Keratinocyte (primary cell): ENCODE results near the gene PDK2. TPM values are rescaled to one million over a fixed set of nuclear protein-coding genes. Genes with fewer than 3 reads are reported as not detected.
A peak's percentile ranks its signal among the peaks of the same experiment; 100 is the strongest.

Experiments used
- DNase-seq: peaks from one replicate; pipeline ENCODE4 v3.0.0-alpha.2; 2011; ENCODE audit warnings: low read depth, missing footprints, low spot score
- FAIRE-seq: peaks from 2 replicates; lab custom pipeline; 2011; peaks lifted over from hg19 to GRCh38; lab: Jason Lieb, UNC
- H2AFZ ChIP-seq: 2 replicates; pipeline ENCODE4 v1.6.0; 2012; ENCODE audit warnings: low read length, control low read depth, inconsistent platforms; ENCODE audit not compliant: control insufficient read depth
- H3K27ac ChIP-seq: 2 replicates; pipeline ENCODE4 v1.5.1; 2011; ENCODE audit warnings: low read length; ENCODE audit not compliant: control insufficient read depth, insufficient read depth
- H3K27me3 ChIP-seq: 3 replicates; pipeline ENCODE4 v1.6.0; 2011; ENCODE audit warnings: low read length; ENCODE audit not compliant: control insufficient read depth, insufficient read depth; ENCODE audit errors: extremely low read depth
- H3K36me3 ChIP-seq, 2 experiments: 2 replicates in 1 of 2; 3 replicates in 1 of 2; pipeline ENCODE4 v1.5.1; 2011; ENCODE audit warnings: low read length in 2 of 2, mild to moderate bottlenecking in 1 of 2; ENCODE audit not compliant: control insufficient read depth in 2 of 2, insufficient read depth in 2 of 2; ENCODE audit errors: extremely low read depth in 1 of 2
- H3K4me1 ChIP-seq: 3 replicates; pipeline ENCODE4 v1.5.1; 2011; ENCODE audit warnings: low read length; ENCODE audit not compliant: control insufficient read depth, insufficient read depth; ENCODE audit errors: extremely low read depth
- H3K4me2 ChIP-seq: 3 replicates; pipeline ENCODE4 v1.6.0; 2011; ENCODE audit warnings: low read depth, low read length; ENCODE audit not compliant: control insufficient read depth, insufficient read depth; ENCODE audit errors: extremely low read depth
- H3K4me3 ChIP-seq, 3 experiments: fragments of 200-600 bp in 1 of 3; sonication (generic) in 1 of 3; 2 replicates in 2 of 3; 3 replicates in 1 of 3; pipeline ENCODE4 v1.5.1; 2011 to 2016; ENCODE audit warnings: low read length in 3 of 3, mild to moderate bottlenecking in 3 of 3, control low read depth in 2 of 3, inconsistent platforms in 1 of 3, low read depth in 1 of 3, mixed read lengths in 1 of 3, mixed run types in 1 of 3, moderate library complexity in 1 of 3; ENCODE audit not compliant: control insufficient read depth in 2 of 3, insufficient read depth in 2 of 3; ENCODE audit errors: extremely low read depth in 1 of 3
- H3K79me2 ChIP-seq: 2 replicates; pipeline ENCODE4 v1.6.0; 2012; ENCODE audit warnings: low read length; ENCODE audit not compliant: control insufficient read depth, insufficient read depth
- H3K9ac ChIP-seq: 3 replicates; pipeline ENCODE4 v1.6.0; 2011; ENCODE audit warnings: low read length; ENCODE audit not compliant: control insufficient read depth, insufficient read depth; ENCODE audit errors: extremely low read depth
- H3K9me1 ChIP-seq: 3 replicates; pipeline ENCODE4 v1.6.0; 2011; ENCODE audit warnings: low read length; ENCODE audit not compliant: control insufficient read depth, insufficient read depth; ENCODE audit errors: extremely low read depth
- H3K9me3 ChIP-seq: 2 replicates; pipeline ENCODE4 v1.5.1; 2012; ENCODE audit warnings: low read depth, low read length; ENCODE audit not compliant: control insufficient read depth
- H4K20me1 ChIP-seq: 3 replicates; pipeline ENCODE4 v1.6.0; 2011; ENCODE audit warnings: low read length; ENCODE audit not compliant: control insufficient read depth, insufficient read depth; ENCODE audit errors: extremely low read depth
- EZH2 ChIP-seq: IDR thresholded peaks from one replicate; pipeline ENCODE4 v1.6.1; 2012; ENCODE audit warnings: inconsistent platforms, mild to moderate bottlenecking, low read length, moderate library complexity
- dilution Hi-C: fragments of 300-500 bp; cut with MboI; formaldehyde crosslinking; loops from one replicate; pipeline ENCODE4 v1.7.0; 2020; ENCODE audit warnings: low sequenced_read_pairs; ENCODE audit not compliant: extremely low pct_ligation_motif_present
- polyA plus RNA-seq, 5 experiments: library from polyadenylated mRNA; depleted of rRNA in 3 of 5; stranded (reverse) in 3 of 5; stranded (forward) in 1 of 5; unstranded in 1 of 5; fragments of >200 nt; gene quantifications; 1 replicate in 1 of 5; 2 replicates in 3 of 5; 3 replicates in 1 of 5; pipeline versions ENCODE4 v1.2.1 to v1.2.3, GENCODE V29; 2011 to 2012; ENCODE audit warnings: missing spikeins in 2 of 5, low read depth in 1 of 5, low replicate concordance in 1 of 5
- TF ChIP-seq, protein P1 (sequence below), 3 experiments: IDR thresholded peaks in 1 of 3; conservative IDR thresholded peaks in 1 of 3; optimal IDR thresholded peaks in 1 of 3; 2 replicates in 2 of 3; 3 replicates in 1 of 3; pipeline versions ENCODE3 to v1.5.1; 2011; ENCODE audit warnings: low read length in 3 of 3, mild to moderate bottlenecking in 3 of 3, moderate library complexity in 2 of 3, control low read depth in 1 of 3, inconsistent platforms in 1 of 3; ENCODE audit not compliant: insufficient read depth in 2 of 3; ENCODE audit errors: extremely low read depth in 1 of 3

PDK2 gene
- polyA plus RNA-seq, 1 donor (not counting 4 experiments of a cell fraction or from before 2014, with no cell fraction given) = 7.5 TPM

DNA sequence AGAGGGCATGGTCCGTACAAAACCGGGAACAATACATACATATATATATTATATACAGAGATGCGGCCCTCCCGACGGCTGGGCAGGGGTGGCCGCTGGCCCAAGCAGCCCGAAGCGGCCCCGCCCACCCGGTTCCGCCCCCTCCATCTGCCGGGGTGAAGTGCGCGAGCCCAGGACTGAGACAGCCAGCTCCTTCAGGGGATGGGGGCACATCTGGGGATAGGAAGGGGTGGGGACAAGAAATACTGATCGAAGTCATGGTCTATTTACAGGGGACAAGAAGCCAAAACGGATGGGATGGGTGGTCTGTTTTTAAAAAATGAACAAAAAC is 38.6 kb downstream of the PDK2 start:
- no peak overlapping the region for H3K27ac ChIP-seq
- no peak overlapping the region for H3K9ac ChIP-seq
- no peak overlapping the region for H3K4me3 ChIP-seq
- TF ChIP-seq, protein P1, sequence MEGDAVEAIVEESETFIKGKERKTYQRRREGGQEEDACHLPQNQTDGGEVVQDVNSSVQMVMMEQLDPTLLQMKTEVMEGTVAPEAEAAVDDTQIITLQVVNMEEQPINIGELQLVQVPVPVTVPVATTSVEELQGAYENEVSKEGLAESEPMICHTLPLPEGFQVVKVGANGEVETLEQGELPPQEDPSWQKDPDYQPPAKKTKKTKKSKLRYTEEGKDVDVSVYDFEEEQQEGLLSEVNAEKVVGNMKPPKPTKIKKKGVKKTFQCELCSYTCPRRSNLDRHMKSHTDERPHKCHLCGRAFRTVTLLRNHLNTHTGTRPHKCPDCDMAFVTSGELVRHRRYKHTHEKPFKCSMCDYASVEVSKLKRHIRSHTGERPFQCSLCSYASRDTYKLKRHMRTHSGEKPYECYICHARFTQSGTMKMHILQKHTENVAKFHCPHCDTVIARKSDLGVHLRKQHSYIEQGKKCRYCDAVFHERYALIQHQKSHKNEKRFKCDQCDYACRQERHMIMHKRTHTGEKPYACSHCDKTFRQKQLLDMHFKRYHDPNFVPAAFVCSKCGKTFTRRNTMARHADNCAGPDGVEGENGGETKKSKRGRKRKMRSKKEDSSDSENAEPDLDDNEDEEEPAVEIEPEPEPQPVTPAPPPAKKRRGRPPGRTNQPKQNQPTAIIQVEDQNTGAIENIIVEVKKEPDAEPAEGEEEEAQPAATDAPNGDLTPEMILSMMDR (optimal IDR thresholded peaks at IDR 0.05 in 1 of 3, IDR thresholded peaks at IDR 0.05 in 1 of 3, conservative IDR thresholded peaks at IDR 0.05 in 1 of 3; ENCODE audit: extremely low read depth in 1 of 3, insufficient read depth in 2 of 3, low read length in 3 of 3) = no peak
- TF ChIP-seq EZH2 = no peak
- peaks cover 17% of the 10 kb centered on the region for H3K27me3 ChIP-seq
- H3K4me2 ChIP-seq = no peak overlapping the region
- FAIRE-seq (no peak), DNase-seq (no peak)
- peaks cover 31% of the 10 kb centered on the region in 2 experiments for H3K36me3 ChIP-seq
- H3K9me1 ChIP-seq = no peaks in the 10 kb centered on the region
- no peak overlapping the region for H2AFZ ChIP-seq
- dilution Hi-C loops = no loop called here
- no peaks in the 10 kb centered on the region for H3K9me3 ChIP-seq
- no peaks in the 10 kb centered on the region for H3K79me2 ChIP-seq
- H4K20me1 ChIP-seq = no peaks in the 10 kb centered on the region
- peaks cover 3% of the 10 kb centered on the region for H3K4me1 ChIP-seq

DNA sequence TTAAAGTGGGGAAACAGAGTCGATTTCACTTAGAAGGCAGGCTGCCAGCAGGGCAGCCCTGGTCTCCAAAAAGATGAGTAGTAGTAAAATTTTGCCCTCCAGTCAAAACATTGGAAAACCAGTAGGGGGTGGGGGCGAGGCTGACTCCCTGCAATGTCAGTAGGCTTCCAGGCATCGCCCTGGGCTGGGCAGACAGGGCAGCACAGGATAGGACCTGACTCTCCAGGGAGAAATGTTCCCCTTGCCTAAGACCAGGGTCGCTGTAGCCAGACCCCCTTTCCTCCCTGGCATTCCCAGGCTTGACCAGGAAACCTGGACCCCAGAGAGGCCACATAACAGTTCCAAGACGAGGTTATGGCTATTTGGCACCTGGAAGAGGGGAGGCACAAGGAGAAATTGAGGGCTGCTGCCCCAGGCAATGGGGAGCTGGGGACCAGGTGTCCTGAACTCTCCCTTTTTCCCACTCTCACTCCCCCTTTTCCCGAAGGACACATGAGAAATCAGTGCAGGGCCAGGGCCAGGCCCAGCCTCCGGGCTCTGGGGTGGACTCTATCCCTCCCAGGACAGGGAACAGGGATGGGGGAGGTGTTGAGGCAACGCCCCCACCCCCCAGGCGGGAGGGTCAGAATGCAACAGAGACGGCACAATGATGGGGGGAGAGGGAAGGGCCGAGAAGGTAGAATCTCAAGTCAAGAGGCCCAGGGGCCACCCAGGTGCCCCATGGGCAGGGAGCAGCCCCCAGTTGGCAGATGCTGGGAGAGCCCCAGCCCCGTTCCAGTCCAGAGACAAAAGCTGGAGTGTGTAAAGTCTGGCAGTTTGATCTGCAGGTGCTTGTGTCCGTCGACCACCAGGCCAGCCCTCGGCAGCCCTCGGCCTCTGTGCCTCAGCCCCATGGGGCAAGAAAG is 39.3 kb downstream of the PDK2 start:
- dilution Hi-C loops = no loop called here
- Histone ChIP-seq H3K79me2 (no peaks in the 10 kb centered on the region), H3K9me1 (no peaks in the 10 kb centered on the region), H3K27ac (no peak overlapping the region), H4K20me1 (no peaks in the 10 kb centered on the region), H3K4me3 (no peak overlapping the region), H2AFZ (no peak overlapping the region), H3K4me2 (no peak overlapping the region), H3K27me3 (peaks cover 11% of the 10 kb centered on the region), H3K4me1 (peaks cover 3% of the 10 kb centered on the region), H3K36me3 (peaks cover 38 to 39% of the 10 kb centered on the region in 2 experiments), H3K9me3 (no peaks in the 10 kb centered on the region), H3K9ac (no peak overlapping the region)
- TF ChIP-seq, protein P1 (optimal IDR thresholded peaks at IDR 0.05 in 1 of 3, IDR thresholded peaks at IDR 0.05 in 1 of 3, conservative IDR thresholded peaks at IDR 0.05 in 1 of 3; ENCODE audit: extremely low read depth in 1 of 3, insufficient read depth in 2 of 3, low read length in 3 of 3) = peak in 1 of 3 experiments; percentile 2
- no peak for TF ChIP-seq EZH2
- FAIRE-seq = no peak
- DNase-seq = no peak
